ENCODE measurements around the gene IL4I1.

DNA sequence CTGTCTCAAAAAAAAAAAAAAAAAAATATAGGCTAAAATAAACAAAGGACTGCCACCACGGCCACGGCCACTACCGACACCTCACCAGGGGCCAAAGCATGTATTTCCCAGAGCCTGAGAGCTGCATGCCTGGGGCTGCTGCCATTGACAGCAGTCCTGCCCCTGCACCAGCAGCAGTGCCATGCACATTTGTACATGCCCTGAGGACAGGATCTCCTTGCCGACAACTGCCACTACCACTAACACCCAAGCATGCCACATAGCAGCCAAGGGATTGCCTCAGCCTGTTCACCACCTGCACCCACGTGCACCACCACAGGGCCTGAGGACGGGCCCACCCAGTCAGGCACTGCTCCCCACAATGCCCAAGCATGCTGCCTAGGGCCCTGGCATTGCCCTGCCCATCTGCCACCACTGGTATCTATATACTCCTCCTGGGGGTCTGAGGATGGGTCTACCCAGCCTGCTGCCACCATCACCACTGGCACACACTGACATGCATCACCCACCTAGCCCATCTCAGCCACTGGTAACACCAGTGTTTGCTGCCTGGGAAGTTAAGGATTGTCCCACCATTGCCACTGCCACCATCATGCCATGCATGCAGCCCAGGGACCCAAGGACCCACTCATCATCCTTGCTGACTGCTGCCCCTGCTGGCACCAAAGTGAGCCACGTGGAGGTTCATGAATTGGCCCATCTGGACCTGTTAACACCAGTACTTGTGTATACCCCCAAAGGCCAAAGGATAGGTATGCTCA, 43.2 kb upstream of the IL4I1 start:
- peak; percentile 53 for TF ChIP-seq CTCF (conservative IDR thresholded peaks at IDR 0.05; ENCODE audit: low read length)
- no peak for TF ChIP-seq EZH2phosphoT487 (IDR thresholded peaks at IDR 0.05; ENCODE audit: borderline replicate concordance)
